ENCODE measurements around the gene DYNC2LI1.

Gene DYNC2LI1

DNA sequence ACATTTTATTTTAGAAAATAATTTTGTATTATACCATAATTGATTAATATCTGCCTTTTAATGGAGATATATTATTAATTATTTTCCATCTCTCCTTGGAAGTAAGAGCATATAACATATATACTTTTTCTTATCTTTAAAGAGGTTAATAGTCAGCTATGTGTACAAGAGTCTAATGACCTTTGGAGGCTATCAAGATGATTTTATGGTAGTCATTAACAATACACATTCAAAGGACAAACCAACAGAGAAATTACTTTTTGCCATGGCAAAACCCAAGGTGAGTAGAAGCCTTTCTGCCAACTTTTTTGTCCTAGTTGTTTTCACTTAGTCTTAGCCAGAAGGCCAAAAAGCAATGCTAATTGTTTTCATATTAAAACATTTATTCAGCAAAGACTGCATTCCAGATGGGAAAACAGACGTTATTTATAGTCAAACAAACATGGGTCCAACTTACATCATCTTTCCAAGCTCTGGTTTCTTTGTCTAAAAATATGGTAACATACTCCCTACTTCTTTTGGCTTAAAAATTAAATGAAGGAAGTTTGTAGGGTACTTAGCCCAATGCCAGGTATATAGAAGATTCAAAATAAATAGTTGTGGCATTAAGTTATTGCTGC lies 9.6 kb upstream of the DYNC2LI1 start:
- no peak for DNase-seq

DNA sequence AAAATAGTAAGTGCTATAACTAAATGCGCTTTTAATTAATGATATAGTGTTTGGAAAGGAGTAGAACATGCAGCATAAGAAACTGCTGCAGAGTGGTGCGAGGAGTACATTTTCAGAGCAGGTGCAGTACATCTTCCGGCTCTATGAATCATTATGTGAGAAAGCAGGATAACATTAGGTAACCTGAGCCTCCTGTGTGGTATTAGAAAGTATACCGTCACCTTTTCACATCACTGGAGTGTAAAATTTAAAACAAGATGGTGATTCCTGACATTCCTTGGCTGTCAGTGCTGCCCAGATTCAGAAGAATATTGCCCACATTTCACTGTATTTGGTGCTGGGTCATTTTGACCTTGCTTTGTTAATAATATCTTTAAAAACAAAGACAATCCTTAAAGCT lies 7.8 kb upstream of the DYNC2LI1 start:
- DNase-seq = peak in 1 of 3 experiments; percentile 24

DNA sequence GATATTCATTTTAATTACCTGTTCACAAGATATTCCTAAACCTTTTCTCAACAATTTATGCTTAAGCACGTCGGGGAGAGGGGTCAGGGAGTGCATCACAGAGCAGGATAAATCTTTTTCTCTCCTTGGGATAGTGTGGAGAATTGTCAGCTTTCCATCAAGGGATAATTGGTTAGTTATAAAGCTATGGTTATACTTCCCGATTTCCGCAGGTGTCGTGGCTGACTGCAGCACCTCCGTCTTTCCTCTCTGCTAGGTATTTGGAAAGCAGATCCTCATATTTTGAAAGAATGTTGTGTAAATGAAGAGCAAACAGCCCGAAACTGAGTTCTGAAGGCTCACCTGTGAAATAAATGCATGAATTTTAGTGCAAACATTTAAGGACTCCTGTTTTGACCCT lies 778 bp downstream of the DYNC2LI1 start:
- no peak for DNase-seq

DNA sequence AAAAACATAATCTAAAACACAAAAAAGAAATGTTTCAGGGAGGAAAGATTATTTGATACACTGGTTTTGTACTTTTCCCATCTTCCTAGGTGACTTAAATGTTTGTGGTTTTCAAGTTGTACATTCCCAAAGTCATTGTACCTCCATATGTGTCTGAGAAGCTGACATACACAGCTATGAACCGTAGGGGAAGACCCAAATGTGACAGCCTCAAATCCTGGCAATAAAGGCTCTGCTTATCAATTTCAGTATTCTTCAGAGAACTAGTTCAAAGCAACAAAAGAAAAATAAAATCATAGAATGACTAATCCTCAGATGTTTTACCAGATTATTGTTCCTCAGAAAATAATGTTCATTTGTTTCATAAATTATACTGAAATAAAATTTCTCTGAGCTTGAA lies 2.5 kb downstream of the DYNC2LI1 start:
- DNase-seq = no peak

DNA sequence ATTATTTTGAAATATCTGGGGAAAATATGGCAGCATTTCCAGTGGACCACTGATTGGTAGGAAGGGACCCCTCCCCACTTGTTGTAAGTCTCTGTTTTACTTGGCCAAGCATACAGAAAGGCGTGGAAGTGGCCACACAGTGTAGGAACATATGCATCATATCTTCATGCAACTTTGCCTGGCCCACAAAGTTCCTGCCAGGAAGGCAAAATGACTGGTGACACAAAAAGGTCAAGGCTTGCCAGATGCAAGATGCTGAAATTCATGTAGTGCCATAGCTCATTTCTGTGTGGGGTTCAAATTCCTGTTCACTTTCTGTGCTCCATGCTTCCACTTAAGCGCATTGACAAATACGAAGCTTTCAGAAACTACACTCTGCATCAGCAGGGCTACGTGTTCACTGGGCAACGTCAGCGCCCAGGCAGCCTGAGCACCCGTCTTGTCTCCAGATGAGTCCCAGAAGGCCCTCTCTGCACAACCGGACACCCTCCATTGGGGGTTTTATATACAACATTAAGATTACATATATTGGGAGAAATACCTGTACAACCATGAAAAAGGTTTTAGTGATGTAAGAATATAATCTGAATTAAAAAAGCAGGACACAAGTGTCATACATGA lies 3.6 kb downstream of the DYNC2LI1 start:
- DNase-seq = peak in 1 of 3 experiments; percentile 3

DNA sequence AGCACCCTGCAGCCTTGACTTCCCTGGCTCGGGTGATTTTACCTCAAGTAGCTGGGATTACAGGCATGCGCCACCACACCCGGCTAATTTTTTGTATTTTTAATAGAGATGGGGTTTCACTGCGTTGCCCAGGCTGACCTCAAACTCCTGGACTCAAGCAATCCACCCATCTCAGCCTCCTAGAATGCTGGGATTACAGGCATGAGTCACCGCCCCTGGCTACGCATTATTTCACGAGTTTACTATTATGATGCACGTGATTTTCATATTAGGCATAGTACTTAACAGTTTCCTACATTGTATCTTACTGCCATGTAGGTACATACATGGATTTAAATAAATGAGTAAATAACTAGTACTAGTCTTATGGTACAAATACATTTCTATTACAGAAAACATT lies 4.4 kb downstream of the DYNC2LI1 start:
- DNase-seq = no peak

DNA sequence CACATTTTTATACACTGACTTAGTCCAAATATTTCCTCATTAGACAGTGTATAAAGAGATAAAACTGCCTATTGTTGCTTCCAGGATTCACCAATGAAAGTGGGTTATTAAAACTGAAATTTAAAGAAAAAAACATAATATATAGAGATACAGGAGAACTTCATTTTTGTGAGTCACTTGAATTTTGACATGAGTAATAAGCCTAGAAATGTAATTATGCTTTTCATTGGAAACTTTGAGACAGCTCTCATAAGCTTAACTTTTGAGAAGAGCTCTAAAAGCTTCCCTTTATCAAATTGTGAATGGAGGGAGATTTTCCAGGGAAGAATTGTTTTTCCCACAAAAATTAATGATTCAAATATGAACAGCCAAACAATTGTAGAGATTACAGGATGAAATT lies 14.1 kb downstream of the DYNC2LI1 start:
- DNase-seq = no peak

DNA sequence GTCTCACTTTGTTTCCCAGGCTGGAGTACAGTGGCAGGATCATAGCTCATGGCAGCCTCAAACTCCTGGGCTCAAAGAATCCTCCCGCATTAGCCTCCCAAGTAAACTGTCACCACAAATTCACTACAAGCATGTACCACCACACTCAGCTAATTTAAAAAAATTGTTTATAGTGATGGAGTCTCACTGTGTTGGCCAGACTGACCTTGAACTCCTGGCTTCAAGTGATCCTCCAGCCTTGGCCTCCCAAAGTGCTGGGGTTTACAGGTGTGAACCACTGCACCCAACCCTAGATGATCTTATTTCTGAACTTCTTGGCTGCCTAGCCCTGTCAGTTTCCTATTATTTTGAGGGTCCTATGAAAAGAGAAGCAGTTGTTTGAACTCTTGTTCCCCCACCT lies 14.8 kb downstream of the DYNC2LI1 start:
- no peak for DNase-seq

DNA sequence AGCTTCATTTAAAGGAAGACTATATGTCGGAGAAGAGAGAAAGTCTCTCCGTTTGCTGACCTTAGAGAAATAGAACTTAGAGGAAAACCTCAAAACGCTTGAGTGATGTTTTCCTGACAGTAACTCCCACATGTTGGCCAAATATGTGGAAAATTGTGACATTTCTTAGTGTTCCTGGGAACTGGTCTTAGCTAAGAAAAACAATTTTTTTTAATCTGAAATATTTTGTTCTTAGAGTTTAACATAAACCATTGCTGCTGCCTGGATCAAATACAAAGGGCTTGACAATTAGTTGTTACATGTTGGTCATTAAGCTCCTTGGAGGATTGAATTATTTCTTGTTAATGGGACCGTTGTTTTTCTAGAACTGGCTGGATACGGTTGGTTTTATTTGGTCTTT lies 16.3 kb downstream of the DYNC2LI1 start:
- DNase-seq = no peak

DNA sequence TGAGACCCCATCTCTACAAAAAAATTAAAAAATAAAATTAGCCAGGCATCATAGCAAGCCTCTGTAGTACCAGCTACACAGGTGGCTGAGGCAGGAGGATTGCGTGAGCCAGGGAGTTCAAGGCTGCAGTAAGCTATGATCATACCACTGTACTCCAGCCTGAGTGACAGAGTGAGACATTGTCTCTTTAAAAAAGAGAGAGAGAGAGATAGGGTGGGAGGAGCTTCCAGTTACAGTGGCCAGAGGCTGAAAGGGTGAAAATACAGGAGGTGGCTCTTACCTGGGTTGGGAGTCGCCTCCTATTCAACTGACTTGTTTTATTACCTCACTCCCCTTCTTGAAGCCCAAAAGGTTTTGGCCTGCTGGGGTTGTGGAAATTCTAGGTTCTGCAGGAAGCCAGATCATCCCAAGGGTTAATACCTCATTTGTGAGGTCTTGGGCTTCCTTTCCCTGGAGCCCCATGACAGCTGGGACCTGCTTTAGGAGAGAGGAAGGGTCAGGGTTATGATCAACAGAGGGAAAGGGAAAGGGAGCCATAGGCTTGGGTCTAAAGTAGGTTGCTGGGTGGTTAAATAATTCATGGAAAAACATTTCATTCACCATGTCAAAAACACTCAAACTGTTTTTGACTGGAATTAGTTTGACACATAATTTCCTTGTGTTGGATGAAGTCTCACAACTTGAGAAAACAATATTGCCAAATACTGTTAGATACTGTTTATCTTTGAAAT lies 17.4 kb downstream of the DYNC2LI1 start:
- DNase-seq = no peak

DNA sequence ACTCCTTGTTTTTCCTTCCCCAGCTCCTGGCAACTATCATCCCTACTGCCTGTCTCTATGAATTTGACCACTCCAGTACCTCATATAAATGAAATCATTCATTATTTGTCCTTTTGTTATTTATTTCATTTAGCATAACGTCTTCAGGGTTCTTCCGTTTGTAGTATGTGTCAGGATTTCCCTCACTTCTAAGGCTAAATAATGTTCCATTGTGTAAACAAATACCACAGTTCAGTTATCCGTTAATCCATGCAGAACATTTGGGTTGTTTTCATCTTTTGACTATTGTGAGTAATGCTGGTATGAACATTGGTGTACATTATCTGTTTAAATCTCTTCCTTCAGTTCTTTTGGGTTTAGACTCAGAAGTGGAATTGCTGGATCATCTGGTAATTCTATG lies 18.8 kb downstream of the DYNC2LI1 start:
- DNase-seq = no peak

DNA sequence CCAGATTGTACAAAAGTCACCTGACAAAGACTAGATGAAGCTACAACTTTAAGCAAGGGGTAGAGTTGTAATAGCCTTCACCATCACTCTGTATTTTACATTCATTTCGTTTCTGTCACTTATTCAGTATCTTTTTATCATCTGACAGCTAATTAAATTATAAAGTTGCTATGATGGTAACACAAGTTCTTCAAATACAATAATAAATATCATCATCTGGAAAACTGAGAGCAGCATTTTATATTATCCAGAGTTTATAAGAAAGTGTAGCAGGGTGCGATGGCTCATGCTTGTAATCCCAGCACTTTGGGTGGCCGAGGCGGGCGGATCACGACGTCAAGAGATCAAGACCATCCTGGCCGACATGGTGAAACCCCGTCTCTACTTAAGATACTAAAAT lies 21.1 kb downstream of the DYNC2LI1 start:
- DNase-seq = no peak

DNA sequence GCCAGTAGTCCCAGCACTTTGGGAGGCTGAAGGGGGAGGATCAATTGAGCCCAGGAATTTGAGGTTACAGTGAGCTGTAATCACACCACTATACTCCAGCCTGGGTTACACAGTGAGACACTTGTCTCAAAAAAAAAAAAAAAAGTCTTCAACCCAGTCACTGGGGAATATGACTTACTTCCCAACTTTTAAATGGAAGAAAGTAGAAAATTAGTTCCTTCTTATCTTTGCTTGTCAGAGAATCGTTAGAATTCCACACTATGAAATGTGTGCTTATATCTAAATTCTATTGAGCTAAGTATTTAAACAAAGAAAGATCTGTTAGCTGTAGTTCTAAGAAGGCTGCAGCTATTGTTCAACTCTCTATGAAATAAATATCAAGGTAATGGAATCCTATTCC lies 22.4 kb downstream of the DYNC2LI1 start:
- no peak for DNase-seq

DNA sequence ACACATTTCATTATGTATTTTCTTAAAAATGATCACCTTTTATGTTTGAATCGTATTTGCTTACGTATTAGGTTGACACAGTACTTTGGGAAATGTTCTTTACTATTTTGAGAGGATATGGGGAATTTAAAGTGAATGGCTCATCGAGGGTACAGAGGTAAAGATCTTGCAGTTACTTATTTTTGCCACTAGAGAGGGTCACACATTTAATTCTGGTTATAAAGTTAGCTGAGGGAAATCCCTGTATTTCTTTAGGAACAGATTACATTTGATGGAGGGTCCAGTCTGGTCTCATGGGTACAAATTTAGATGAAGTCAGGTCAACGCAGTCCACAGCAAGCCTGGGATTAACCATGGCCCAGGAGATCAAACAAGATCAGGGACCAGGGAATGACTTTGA lies 24.5 kb downstream of the DYNC2LI1 start:
- peak in 1 of 3 experiments; percentile 9 for DNase-seq

DNA sequence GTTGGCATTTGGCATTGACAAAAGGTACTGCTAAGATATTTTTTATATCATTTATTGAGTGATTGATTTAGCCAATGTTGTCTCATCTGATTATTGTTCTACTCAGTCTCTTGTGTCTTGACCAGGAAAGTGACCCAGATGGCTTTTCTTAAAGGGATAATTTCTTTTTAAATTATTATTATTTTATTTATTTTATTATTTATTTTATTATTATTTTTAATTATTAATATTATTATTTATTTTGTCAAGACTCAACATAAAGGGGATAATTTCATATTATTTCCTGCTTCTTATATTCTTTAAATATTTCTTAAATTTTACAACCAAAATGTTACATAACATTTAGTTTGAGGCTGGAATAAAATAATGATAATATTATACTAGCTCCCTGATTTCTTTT lies 27.1 kb downstream of the DYNC2LI1 start:
- DNase-seq = no peak

DNA sequence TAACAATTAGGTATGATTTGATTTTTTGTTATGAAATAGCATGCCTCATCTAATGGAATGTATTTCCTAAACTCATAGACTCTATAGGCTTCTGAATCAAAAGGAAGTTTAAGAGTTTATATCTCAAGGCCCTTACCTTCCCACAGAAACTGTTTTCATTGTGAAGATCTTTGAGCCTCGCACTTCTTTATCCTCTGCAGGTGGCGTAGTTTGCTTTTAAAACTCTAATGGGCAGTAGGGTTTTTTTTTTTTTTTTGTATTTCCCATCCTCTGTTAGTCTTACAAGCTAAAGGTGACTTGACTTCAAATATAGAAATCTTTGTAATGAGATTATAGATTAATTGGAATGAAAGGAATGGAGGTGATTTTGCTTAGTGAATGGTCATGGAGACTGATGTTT lies 28.3 kb downstream of the DYNC2LI1 start:
- DNase-seq = no peak

DNA sequence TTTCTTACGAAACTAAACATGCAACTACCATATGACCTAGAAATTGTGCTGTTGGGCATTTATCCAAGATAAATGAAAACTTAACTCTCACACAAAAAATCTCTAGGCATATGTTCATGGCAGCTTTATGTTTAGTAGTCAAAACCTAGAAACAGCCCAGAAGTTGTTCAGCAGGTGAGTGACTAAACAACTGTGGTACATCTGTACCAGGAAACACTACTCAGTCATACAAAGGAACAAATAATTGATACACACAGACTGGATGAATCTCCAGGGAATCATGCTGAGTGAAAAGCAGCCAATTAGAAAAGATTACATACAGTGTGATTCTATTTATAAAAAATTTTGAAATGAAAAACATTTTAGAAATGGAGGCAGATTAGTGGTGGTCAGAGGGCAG lies 29.3 kb downstream of the DYNC2LI1 start:
- DNase-seq = no peak

DNA sequence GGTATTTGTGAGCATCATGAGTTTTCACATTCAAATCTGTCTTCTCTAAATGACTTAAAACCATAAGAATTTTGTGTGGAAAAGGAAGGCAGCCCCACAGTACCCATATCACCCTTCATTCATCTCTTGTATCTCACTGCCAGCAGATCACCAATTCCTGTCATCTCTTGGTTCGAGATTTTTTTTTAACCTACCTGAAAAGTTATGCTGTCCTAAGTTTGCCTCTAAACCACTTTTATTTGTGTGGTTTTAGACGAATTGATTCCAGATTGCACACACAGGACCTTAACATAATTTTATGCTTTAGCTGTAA lies 32.8 kb downstream of the DYNC2LI1 start:
- DNase-seq = no peak

DNA sequence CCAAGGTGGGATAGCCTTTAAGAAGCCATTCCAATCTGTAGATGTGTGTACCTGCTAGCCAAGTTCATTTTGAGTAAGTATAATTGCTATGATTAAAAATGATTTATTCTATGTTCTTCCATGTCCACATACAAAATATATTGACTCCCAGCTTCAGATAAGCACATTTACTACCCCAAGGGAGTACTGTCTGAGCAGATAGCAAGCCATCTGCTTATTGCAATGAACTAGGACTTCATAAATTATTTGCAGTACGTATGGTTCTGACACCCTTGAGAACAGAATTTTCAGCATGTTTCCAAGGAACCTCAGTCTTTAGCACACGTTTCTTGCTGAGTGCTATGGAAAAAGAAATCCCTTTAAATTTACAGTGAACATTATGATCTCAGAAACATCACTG lies 36.6 kb downstream of the DYNC2LI1 start:
- DNase-seq = no peak

DNA sequence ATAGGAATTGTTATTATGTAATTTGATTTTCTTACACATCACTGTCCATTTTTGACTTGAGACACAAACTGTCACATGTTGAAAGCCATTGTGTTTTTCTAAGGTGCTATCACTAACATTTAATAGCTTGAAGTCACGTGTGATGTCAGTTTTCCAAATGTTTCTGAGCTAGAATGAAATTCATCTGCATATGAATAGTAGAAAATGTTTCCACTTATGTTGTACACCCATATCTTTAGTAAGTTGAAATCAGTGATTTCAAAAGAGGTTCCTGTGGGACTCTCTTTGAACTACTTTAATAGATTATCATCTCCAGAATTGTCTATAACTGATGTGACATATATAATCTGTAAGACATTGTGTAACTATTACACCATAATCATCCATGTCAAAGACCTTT lies 37.0 kb downstream of the DYNC2LI1 start:
- no peak for DNase-seq

DNA sequence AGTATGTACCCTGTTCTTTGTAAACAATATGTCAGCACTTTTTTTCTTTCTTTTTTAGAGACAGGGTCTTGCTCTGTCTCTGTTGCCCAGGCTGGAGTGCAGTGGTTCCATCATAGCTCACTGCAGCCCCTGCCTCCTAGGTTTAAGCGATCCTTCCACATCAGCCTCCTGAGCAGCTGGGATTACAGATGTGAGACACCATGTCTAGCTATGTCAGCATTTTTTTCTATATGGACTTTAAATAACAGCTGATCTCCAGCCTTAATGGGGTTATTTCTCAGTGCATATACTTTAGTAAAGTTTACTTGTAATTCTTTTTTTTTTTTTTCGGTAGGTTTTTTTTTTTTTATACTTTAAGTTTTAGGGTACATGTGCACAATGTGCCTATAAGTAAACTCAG lies 38.2 kb downstream of the DYNC2LI1 start:
- DNase-seq = no peak

DNA sequence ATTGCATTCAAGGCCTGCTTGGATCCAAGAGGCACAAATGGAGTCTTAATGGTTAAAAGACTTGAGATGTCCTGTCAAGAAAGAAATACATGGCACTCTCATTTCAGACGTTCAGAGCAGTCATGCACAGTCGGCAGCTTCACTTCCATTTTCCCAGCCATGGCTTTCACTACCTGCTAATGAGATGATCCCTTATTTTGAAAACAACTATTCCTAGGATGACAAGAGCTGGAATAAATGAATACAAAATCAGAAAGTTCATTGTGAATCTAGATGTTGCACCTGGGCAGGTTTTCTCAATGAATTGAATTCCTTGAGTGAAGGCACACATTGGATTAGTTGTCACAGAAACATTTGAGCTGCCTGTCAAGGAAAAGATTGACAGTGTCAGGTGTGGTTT lies 39.1 kb downstream of the DYNC2LI1 start:
- peak in 1 of 3 experiments; percentile 11 for DNase-seq

DNA sequence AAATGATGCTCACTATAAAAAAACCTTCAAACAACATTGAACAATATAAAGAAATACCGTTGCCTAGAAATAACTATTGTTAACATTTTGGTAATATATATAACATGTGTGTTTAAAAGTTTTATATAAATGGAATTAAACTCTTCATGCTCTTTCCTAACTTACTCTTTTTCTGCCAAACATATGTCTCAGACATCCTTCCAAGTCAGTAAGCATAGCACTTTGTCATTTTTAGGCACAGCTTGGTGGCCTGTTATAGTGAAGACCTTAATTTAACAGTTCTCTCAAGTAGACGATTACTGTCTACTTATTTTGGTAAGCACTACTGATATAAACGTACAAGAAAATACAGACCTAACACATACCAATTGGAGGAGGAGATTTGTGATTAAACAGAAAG lies 40.9 kb downstream of the DYNC2LI1 start:
- DNase-seq = no peak

DNA sequence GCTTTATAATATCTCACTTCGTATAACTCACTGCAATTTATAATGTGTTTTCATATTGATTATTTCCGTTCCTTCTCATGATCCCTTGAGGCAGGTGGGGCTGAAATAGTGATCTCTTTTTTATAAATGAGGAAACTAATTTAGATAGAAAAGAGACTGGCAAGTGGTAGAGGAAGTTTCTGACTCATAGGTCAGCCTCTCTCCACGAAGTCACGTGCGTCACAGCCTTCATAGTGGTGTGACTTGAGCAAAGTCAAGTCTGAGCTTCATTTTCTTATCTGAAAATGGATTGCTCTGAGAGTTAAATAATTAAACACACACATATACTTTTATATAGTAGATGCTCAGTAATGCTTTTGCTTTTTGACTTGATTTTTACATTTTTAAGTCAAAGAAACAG lies 44.9 kb downstream of the DYNC2LI1 start:
- DNase-seq = no peak
